DMS53 treated with DMSO at 0.1 percent for 48 hours (cell line): Measurements from ENCODE around the gene IGFBPL1.
"Not testable (repeated sequence)": the region's sequence is repeated elsewhere in the genome, so short reads cannot be mapped to it uniquely, and the experiment has no call there.

Experiments
- DNase-seq: peaks from one replicate; lab custom pipeline; 2025; ENCODE audit not compliant: unreplicated experiment; lab: John Stamatoyannopoulos, UW

Gene IGFBPL1

DNA sequence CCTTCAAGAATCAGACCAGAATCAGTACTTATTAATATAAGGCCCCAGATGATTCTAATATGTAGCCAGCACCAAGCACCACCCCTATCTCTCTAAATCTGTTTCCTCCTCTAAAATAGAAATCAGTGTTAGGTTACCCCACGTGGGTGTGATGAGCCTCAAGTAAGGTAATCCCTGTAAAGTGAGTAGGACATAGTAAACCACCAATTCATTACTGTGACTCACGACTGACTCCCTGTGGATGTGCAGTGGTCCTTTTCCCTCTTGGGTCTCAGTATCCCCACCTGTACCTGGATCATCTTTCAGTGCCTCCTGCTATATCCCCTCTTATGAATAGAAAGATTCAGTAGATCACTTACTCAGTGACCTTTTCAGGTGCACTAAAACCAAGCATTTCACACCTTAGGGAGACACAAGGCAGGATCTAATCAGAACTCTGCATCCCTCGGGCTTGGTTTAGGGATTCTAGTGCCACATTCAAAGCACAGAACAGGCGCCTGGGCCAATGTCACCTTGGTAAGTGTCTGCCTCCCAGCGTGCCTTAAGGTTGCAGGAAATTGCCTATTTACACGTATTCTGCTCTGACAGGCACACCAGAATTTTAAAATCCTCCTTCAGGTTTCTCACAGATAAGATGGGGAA, 43.9 kb downstream of the IGFBPL1 start:
- no peak for DNase-seq

- not testable (repeated sequence) for DNase-seq
Observed at GRCh38 chr9:38377336-38378083, 46.7 kb downstream of the IGFBPL1 start.

- no peak for DNase-seq
Observed at GRCh38 chr9:38376021-38376670, 48.1 kb downstream of the IGFBPL1 start.

DNA sequence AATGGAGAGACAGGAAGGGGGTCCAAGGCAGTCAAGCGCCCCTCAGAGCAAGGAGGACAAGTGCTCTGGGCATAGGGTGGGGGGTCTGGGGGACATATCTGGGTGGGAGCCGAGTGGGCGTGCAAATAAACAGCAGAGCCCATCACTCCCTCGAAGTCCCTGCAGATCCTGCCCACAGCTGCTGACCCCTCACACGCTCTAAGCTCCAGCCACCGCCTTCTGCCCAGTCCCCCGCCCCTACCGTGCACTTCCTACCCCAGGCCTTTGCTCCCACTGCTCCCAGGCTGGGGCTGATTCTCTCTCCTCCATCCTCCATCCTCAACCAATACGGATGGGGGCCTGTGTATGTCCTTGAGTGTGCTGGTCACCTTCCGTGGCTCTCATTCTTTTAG, 48.7 kb downstream of the IGFBPL1 start:
- DNase-seq, result no peak

- no peak for DNase-seq
Observed at GRCh38 chr9:38374847-38375571, 49.2 kb downstream of the IGFBPL1 start.

GRCh38 chr9:38373679-38374078, 50.6 kb downstream of the IGFBPL1 start:
- DNase-seq, result no peak

DNA sequence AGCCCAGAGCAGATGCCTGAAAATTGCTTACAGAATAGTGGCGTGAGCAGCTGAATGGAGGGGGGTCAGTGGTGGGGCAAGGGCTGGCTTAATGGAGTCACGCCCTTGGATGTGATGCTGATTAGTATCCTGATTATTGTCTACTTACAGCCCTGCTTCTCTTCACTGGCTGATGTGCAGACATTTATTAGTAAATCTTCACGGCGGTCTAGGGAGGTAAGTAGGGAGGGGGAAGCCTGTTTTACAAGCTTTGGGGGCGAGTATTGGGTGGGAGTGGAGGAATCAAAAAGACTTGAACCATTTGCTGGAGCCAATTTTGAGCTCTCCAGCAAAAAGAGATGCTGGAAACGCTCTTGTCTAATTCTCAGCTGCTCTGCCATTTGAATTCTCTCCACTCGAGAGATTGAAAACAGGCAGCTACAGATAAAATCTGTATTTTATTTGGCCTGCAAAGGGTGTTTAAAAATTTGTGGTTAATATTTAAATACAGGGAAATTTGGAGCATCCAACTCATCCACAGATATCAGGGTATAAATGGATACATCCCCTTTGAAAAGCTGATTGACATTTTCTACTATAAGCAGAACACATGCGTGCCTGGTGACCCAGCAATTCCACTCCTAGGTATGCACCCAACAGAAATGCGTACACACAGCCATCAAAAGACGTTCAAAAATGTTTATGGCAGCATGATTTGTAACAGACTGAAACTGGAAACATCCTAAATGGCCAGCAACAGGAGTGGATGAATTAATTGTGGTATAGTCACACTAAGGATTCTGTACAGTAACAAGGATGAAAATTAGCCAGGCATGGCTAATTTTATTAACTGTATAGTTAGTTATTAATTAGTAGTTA, 51.3 kb downstream of the IGFBPL1 start:
- DNase-seq, result no peak

- DNase-seq, result peak; percentile 68
Observed at GRCh38 chr9:38371495-38371894, 52.8 kb downstream of the IGFBPL1 start.

DNA sequence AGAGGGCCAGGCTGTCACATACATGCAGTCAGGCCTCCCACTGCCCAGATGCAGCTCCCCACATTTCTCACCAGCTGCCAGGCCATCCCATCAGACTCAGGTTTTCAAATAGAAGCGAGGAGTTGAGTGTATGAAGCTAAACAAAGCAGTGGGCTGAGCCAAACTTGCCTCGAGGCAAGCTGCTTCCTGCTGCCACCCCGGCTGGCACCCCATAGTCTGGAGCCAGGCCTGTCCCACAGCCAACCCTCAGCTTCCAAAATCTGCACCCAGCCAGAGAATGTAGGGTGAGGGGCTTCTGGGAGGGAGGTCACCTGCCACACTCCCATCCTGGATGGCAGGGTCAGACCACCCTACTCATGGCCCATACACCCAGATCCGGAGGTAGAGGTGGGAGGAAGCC, 54.1 kb downstream of the IGFBPL1 start:
- DNase-seq, result no peak

- DNase-seq, result peak; percentile 70
Observed at GRCh38 chr9:38368731-38369130, 55.5 kb downstream of the IGFBPL1 start.

GRCh38 chr9:38367898-38368297, 56.4 kb downstream of the IGFBPL1 start:
- DNase-seq, result no peak

GRCh38 chr9:38363589-38363925, 60.7 kb downstream of the IGFBPL1 start:
- no peak for DNase-seq

- DNase-seq, result peak; percentile 44
Observed at GRCh38 chr9:38362852-38363588, 61.2 kb downstream of the IGFBPL1 start.

- no peak for DNase-seq
Observed at GRCh38 chr9:38361473-38361850, 62.8 kb downstream of the IGFBPL1 start.

GRCh38 chr9:38360839-38361472, 63.3 kb downstream of the IGFBPL1 start:
- DNase-seq, result no peak

GRCh38 chr9:38359689-38360385, 64.4 kb downstream of the IGFBPL1 start:
- no peak for DNase-seq

GRCh38 chr9:38359297-38359653, 65.0 kb downstream of the IGFBPL1 start:
- DNase-seq, result no peak

- DNase-seq, result no peak
Observed at GRCh38 chr9:38358390-38359296, 65.6 kb downstream of the IGFBPL1 start.
